ENCODE results near the gene GRID1. TPM values are rescaled to one million over a fixed set of nuclear protein-coding genes. Genes with fewer than 3 reads are reported as not detected.

Gene GRID1
- polyA plus RNA-seq, 1 donor (not counting 4 experiments of a cell fraction or from before 2014, with no cell fraction given) = 0.01 TPM

- Histone ChIP-seq H3K36me3 (ENCODE audit: control insufficient read depth in 2 of 2, extremely low read depth in 1 of 2, insufficient read depth in 2 of 2, low read length in 2 of 2) (no peaks in the 10 kb centered on the region), H2AFZ (ENCODE audit: control insufficient read depth, low read length) (no peak overlapping the region), H4K20me1 (ENCODE audit: control insufficient read depth, extremely low read depth, insufficient read depth, low read length) (no peaks in the 10 kb centered on the region), H3K27me3 (ENCODE audit: control insufficient read depth, extremely low read depth, insufficient read depth, low read length) (no peaks in the 10 kb centered on the region), H3K4me3 (ENCODE audit: control insufficient read depth in 2 of 3, extremely low read depth in 1 of 3, insufficient read depth in 2 of 3, low read depth in 1 of 3, low read length in 3 of 3) (no peak overlapping the region), H3K9me3 (ENCODE audit: control insufficient read depth, low read depth, low read length) (no peaks in the 10 kb centered on the region), H3K4me2 (ENCODE audit: control insufficient read depth, extremely low read depth, insufficient read depth, low read depth, low read length) (no peak overlapping the region), H3K79me2 (ENCODE audit: control insufficient read depth, insufficient read depth, low read length) (no peaks in the 10 kb centered on the region), H3K9ac (ENCODE audit: control insufficient read depth, extremely low read depth, insufficient read depth, low read length) (no peak overlapping the region), H3K9me1 (ENCODE audit: control insufficient read depth, extremely low read depth, insufficient read depth, low read length) (no peaks in the 10 kb centered on the region), H3K27ac (ENCODE audit: control insufficient read depth, insufficient read depth, low read length) (no peak overlapping the region), H3K4me1 (ENCODE audit: control insufficient read depth, extremely low read depth, insufficient read depth, low read length) (peaks cover 18% of the 10 kb centered on the region)
- no peak for TF ChIP-seq EZH2 (IDR thresholded peaks at IDR 0.05; ENCODE audit: low read length)
- no peak for TF ChIP-seq CTCF (optimal IDR thresholded peaks at IDR 0.05 in 1 of 3, IDR thresholded peaks at IDR 0.05 in 1 of 3, conservative IDR thresholded peaks at IDR 0.05 in 1 of 3; ENCODE audit: extremely low read depth in 1 of 3, insufficient read depth in 2 of 3, low read length in 3 of 3)
- dilution Hi-C loops (cut with MboI; ENCODE audit: extremely low pct_ligation_motif_present, low sequenced_read_pairs) = no loop called here
- no peak for FAIRE-seq
- DNase-seq (ENCODE audit: low read depth, low spot score) = no peak
Observed at GRCh38 chr10:85977642-85978041, 389.0 kb downstream of the GRID1 start.

GRCh38 chr10:85976267-85976793 lies 390.3 kb downstream of the GRID1 start:
- H3K4me3 ChIP-seq (ENCODE audit: control insufficient read depth in 2 of 3, extremely low read depth in 1 of 3, insufficient read depth in 2 of 3, low read depth in 1 of 3, low read length in 3 of 3) = no peak overlapping the region
- no peak overlapping the region for H2AFZ ChIP-seq (ENCODE audit: control insufficient read depth, low read length)
- no peaks in the 10 kb centered on the region for H3K9me3 ChIP-seq (ENCODE audit: control insufficient read depth, low read depth, low read length)
- no peaks in the 10 kb centered on the region for H3K27me3 ChIP-seq (ENCODE audit: control insufficient read depth, extremely low read depth, insufficient read depth, low read length)
- DNase-seq (ENCODE audit: low read depth, low spot score) (no peak), FAIRE-seq (no peak)
- no peak for TF ChIP-seq EZH2 (IDR thresholded peaks at IDR 0.05; ENCODE audit: low read length)
- peak in 2 of 3 experiments; percentile 20 to 41 for TF ChIP-seq CTCF (optimal IDR thresholded peaks at IDR 0.05 in 1 of 3, IDR thresholded peaks at IDR 0.05 in 1 of 3, conservative IDR thresholded peaks at IDR 0.05 in 1 of 3; ENCODE audit: extremely low read depth in 1 of 3, insufficient read depth in 2 of 3, low read length in 3 of 3)
- H3K79me2 ChIP-seq (ENCODE audit: control insufficient read depth, insufficient read depth, low read length) = no peaks in the 10 kb centered on the region
- H3K4me2 ChIP-seq (ENCODE audit: control insufficient read depth, extremely low read depth, insufficient read depth, low read depth, low read length) = no peak overlapping the region
- dilution Hi-C loops (cut with MboI; ENCODE audit: extremely low pct_ligation_motif_present, low sequenced_read_pairs) = no loop called here
- H3K9me1 ChIP-seq (ENCODE audit: control insufficient read depth, extremely low read depth, insufficient read depth, low read length) = no peaks in the 10 kb centered on the region
- peaks cover 18% of the 10 kb centered on the region for H3K4me1 ChIP-seq (ENCODE audit: control insufficient read depth, extremely low read depth, insufficient read depth, low read length)
- no peaks in the 10 kb centered on the region for H3K36me3 ChIP-seq (ENCODE audit: control insufficient read depth in 2 of 2, extremely low read depth in 1 of 2, insufficient read depth in 2 of 2, low read length in 2 of 2)
- no peak overlapping the region for H3K27ac ChIP-seq (ENCODE audit: control insufficient read depth, insufficient read depth, low read length)
- no peaks in the 10 kb centered on the region for H4K20me1 ChIP-seq (ENCODE audit: control insufficient read depth, extremely low read depth, insufficient read depth, low read length)
- H3K9ac ChIP-seq (ENCODE audit: control insufficient read depth, extremely low read depth, insufficient read depth, low read length) = no peak overlapping the region
